Spleen (tissue), 7 donors: ENCODE results near the gene DEF6.

ENCODE experiments used
- POLR2A ChIP-seq, 3 donors: fragments of 450-650 bp; IDR thresholded peaks; one replicate each; pipeline ENCODE4 v1.5.1; 2017; ENCODE audit warnings: antibody characterized with exemption in 3 of 3, mild to moderate bottlenecking in 1 of 3
- TF ChIP-seq, protein P1 (sequence below), 11 experiments: fragments of 200-600 bp in 7 of 11; fragments of 450-650 bp in 4 of 11; sonication (generic) in 4 of 11; IDR thresholded peaks in 8 of 11; conservative IDR thresholded peaks in 3 of 11; 1 replicate in 7 of 11; 2 replicates in 4 of 11; pipeline versions ENCODE4 v1.4.0 to v1.8.0; 2016 to 2021; ENCODE audit warnings: antibody characterized with exemption in 11 of 11, inconsistent platforms in 4 of 11, mild to moderate bottlenecking in 1 of 11
- donor health status: DM: no; HTN: no; CAD: no; lungs with moderate emphysema.
- donor health status: DM: no; HTN: no; CAD: no.
- donor health status: DM: no; HTN: no; CAD: no.

DNA sequence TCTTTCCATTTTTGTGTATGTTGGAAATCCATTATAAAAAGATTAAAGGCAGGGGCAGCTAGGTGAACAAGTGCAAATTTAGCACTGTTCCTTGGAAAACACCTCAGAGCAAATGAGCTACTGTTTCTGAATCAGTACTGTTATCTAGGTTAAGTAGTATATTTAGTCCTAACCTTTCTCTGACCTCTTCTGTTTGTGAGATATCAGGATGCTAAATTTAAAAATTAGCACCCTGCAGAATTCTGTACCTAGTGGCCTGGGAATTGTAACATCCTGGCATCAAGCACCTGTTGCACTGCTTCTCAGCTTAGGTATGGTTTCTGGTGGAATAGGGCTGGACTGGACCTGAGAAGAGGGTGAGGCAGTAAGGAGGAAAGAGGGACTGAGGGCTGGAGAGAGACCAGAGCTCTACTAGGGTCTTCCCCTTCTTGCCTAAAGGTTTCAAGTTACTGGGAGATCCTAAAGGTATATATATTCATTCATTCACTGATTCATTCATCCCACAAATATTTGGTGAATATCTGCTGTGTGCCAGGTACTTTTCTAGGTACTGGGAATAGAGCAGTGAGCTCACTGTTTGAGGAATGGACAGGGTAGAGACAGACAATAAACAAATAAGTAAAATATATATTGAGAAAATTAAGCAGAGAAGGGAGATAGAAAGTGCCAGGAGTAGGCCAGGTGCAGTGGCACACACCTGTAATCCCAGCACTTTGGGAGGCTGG, 32.9 kb upstream of the DEF6 start:
- TF ChIP-seq, protein P1, sequence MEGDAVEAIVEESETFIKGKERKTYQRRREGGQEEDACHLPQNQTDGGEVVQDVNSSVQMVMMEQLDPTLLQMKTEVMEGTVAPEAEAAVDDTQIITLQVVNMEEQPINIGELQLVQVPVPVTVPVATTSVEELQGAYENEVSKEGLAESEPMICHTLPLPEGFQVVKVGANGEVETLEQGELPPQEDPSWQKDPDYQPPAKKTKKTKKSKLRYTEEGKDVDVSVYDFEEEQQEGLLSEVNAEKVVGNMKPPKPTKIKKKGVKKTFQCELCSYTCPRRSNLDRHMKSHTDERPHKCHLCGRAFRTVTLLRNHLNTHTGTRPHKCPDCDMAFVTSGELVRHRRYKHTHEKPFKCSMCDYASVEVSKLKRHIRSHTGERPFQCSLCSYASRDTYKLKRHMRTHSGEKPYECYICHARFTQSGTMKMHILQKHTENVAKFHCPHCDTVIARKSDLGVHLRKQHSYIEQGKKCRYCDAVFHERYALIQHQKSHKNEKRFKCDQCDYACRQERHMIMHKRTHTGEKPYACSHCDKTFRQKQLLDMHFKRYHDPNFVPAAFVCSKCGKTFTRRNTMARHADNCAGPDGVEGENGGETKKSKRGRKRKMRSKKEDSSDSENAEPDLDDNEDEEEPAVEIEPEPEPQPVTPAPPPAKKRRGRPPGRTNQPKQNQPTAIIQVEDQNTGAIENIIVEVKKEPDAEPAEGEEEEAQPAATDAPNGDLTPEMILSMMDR (IDR thresholded peaks at IDR 0.05 in 8 of 11, conservative IDR thresholded peaks at IDR 0.05 in 3 of 11) = no peak
- TF ChIP-seq POLR2A (IDR thresholded peaks at IDR 0.05) = no peak
